ENCODE measurements around the gene CCL5. TPM values are rescaled to one million over a fixed set of nuclear protein-coding genes. Genes with fewer than 3 reads are reported as not detected.

The CCL5 gene
- polyA plus RNA-seq, 1 donor from 2014 or later: not detected

DNA sequence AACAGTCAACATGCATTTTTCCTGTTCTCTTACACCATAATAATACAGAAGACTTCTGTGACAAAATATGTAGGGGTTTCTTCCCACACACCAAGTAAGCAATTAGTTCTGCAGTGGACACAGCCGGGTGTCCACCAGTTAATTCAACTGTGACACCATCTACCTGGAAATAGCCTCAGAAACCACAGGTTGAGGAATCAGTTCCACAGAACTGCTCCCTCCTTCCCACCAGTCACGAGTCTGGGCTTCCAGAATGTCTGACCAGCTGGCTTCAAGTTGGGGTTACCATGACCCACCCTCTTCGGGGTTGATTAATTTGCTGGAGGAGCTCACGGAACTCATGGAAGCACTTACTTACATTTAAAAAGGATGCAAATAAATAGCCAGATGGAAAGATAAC, 13.6 kb upstream of the CCL5 start:
- Histone ChIP-seq H3K79me2 (replicated peaks; ENCODE audit: insufficient read depth, low read length) (no peaks in the 10 kb centered on the region), H3K4me2 (ENCODE audit: low read length) (no peak overlapping the region), H4K20me1 (ENCODE audit: insufficient read depth) (no peaks in the 10 kb centered on the region), H3F3A (ENCODE audit: insufficient read depth, low read length, poor library complexity, severe bottlenecking) (no peaks in the 10 kb centered on the region), H2AFZ (ENCODE audit: low read depth, low read length) (no peak overlapping the region), H3K9me2 (ENCODE audit: insufficient read depth, low read length) (no peaks in the 10 kb centered on the region), H3K27ac (ENCODE audit: low read length) (no peak overlapping the region), H3K9me3 (ENCODE audit: low read length) (no peaks in the 10 kb centered on the region), H3K4me3 (ENCODE audit: low read length) (no peak overlapping the region), H3K9ac (ENCODE audit: low read length) (no peak overlapping the region), H3K36me3 (ENCODE audit: insufficient read depth, low read length) (no peaks in the 10 kb centered on the region), H3K27me3 (ENCODE audit: insufficient read depth, low read depth, low read length) (no peaks in the 10 kb centered on the region)
- TF ChIP-seq SMC3 (conservative IDR thresholded peaks at IDR 0.05; ENCODE audit: poor library complexity) (no peak), TAF1 (IDR thresholded peaks at IDR 0.05; ENCODE audit: low read depth) (no peak), CTCF (IDR thresholded peaks at IDR 0.05; ENCODE audit: poor library complexity, severe bottlenecking) (no peak), EZH2 (IDR thresholded peaks at IDR 0.05; ENCODE audit: borderline replicate concordance, insufficient read depth, low read length, poor library complexity, severe bottlenecking) (no peak), MXI1 (conservative IDR thresholded peaks at IDR 0.05; ENCODE audit: poor library complexity, severe bottlenecking) (no peak), RAD21 (conservative IDR thresholded peaks at IDR 0.05) (no peak), EP300 (conservative IDR thresholded peaks at IDR 0.05; ENCODE audit: poor library complexity, severe bottlenecking) (no peak)

- Histone ChIP-seq H3K9ac (ENCODE audit: low read length) (no peak overlapping the region), H3K4me2 (ENCODE audit: low read length) (no peak overlapping the region), H3K27me3 (ENCODE audit: insufficient read depth, low read depth, low read length) (no peaks in the 10 kb centered on the region), H3K4me3 (ENCODE audit: low read length) (no peak overlapping the region), H3K27ac (ENCODE audit: low read length) (no peak overlapping the region), H4K20me1 (ENCODE audit: insufficient read depth) (no peaks in the 10 kb centered on the region), H3F3A (ENCODE audit: insufficient read depth, low read length, poor library complexity, severe bottlenecking) (no peaks in the 10 kb centered on the region), H3K79me2 (replicated peaks; ENCODE audit: insufficient read depth, low read length) (no peaks in the 10 kb centered on the region), H3K9me2 (ENCODE audit: insufficient read depth, low read length) (no peaks in the 10 kb centered on the region), H2AFZ (ENCODE audit: low read depth, low read length) (no peak overlapping the region), H3K9me3 (ENCODE audit: low read length) (no peaks in the 10 kb centered on the region), H3K36me3 (ENCODE audit: insufficient read depth, low read length) (no peaks in the 10 kb centered on the region)
- no peak for TF ChIP-seq EZH2 (IDR thresholded peaks at IDR 0.05; ENCODE audit: borderline replicate concordance, insufficient read depth, low read length, poor library complexity, severe bottlenecking)
These were observed 12.2 kb upstream of the CCL5 start for GRCh38 chr17:35892091-35893035.

- H3K27ac ChIP-seq (ENCODE audit: low read length): no peak overlapping the region
- H3K79me2 ChIP-seq (replicated peaks; ENCODE audit: insufficient read depth, low read length): no peaks in the 10 kb centered on the region
- no peaks in the 10 kb centered on the region for H3K9me2 ChIP-seq (ENCODE audit: insufficient read depth, low read length)
- H3F3A ChIP-seq (ENCODE audit: insufficient read depth, low read length, poor library complexity, severe bottlenecking): no peaks in the 10 kb centered on the region
- H2AFZ ChIP-seq (ENCODE audit: low read depth, low read length): no peak overlapping the region
- H4K20me1 ChIP-seq (ENCODE audit: insufficient read depth): no peaks in the 10 kb centered on the region
- H3K4me2 ChIP-seq (ENCODE audit: low read length): no peak overlapping the region
- H3K4me3 ChIP-seq (ENCODE audit: low read length): no peak overlapping the region
- no peaks in the 10 kb centered on the region for H3K9me3 ChIP-seq (ENCODE audit: low read length)
- H3K9ac ChIP-seq (ENCODE audit: low read length): no peak overlapping the region
- no peaks in the 10 kb centered on the region for H3K27me3 ChIP-seq (ENCODE audit: insufficient read depth, low read depth, low read length)
- no peaks in the 10 kb centered on the region for H3K36me3 ChIP-seq (ENCODE audit: insufficient read depth, low read length)
- TF ChIP-seq SMC3 (conservative IDR thresholded peaks at IDR 0.05; ENCODE audit: poor library complexity) (no peak), EZH2 (IDR thresholded peaks at IDR 0.05; ENCODE audit: borderline replicate concordance, insufficient read depth, low read length, poor library complexity, severe bottlenecking) (no peak), MXI1 (conservative IDR thresholded peaks at IDR 0.05; ENCODE audit: poor library complexity, severe bottlenecking) (no peak), TAF1 (IDR thresholded peaks at IDR 0.05; ENCODE audit: low read depth) (no peak), EP300 (conservative IDR thresholded peaks at IDR 0.05; ENCODE audit: poor library complexity, severe bottlenecking) (no peak), RAD21 (conservative IDR thresholded peaks at IDR 0.05) (no peak), POLR2AphosphoS5 (IDR thresholded peaks at IDR 0.05) (no peak), CTCF (IDR thresholded peaks at IDR 0.05; ENCODE audit: poor library complexity, severe bottlenecking) (no peak)
- TF ChIP-seq, protein P1, sequence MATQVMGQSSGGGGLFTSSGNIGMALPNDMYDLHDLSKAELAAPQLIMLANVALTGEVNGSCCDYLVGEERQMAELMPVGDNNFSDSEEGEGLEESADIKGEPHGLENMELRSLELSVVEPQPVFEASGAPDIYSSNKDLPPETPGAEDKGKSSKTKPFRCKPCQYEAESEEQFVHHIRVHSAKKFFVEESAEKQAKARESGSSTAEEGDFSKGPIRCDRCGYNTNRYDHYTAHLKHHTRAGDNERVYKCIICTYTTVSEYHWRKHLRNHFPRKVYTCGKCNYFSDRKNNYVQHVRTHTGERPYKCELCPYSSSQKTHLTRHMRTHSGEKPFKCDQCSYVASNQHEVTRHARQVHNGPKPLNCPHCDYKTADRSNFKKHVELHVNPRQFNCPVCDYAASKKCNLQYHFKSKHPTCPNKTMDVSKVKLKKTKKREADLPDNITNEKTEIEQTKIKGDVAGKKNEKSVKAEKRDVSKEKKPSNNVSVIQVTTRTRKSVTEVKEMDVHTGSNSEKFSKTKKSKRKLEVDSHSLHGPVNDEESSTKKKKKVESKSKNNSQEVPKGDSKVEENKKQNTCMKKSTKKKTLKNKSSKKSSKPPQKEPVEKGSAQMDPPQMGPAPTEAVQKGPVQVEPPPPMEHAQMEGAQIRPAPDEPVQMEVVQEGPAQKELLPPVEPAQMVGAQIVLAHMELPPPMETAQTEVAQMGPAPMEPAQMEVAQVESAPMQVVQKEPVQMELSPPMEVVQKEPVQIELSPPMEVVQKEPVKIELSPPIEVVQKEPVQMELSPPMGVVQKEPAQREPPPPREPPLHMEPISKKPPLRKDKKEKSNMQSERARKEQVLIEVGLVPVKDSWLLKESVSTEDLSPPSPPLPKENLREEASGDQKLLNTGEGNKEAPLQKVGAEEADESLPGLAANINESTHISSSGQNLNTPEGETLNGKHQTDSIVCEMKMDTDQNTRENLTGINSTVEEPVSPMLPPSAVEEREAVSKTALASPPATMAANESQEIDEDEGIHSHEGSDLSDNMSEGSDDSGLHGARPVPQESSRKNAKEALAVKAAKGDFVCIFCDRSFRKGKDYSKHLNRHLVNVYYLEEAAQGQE (IDR thresholded peaks at IDR 0.05; ENCODE audit: borderline replicate concordance): no peak
These were observed 11.1 kb upstream of the CCL5 start for GRCh38 chr17:35891269-35891668.
